ENCODE data around the gene GPR143.

DNA sequence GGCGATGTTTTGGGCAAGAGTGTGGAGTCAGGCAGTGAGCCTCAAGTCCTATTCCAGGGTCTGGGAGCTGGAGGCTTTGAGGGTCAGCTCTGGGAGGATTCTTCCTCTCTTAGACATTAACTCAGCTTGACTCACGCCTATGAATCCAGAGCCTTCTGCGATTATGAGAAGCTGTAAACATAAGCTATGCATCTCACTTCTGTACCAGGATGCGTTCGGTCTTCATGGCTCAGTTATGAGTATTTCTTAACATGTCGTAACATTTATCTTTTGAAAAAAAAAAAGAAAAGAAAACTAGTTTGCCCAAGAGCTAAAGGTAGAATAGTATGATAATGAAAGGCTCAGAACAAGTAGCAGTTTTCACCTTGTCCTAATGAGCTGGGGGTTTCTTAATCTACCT lies 25.2 kb upstream of the GPR143 start:
- no peak for TF ChIP-seq EZH2 (IDR thresholded peaks at IDR 0.05; ENCODE audit: insufficient read depth, poor library complexity, severe bottlenecking)
- TF ChIP-seq EZH2phosphoT487 (IDR thresholded peaks at IDR 0.05; ENCODE audit: insufficient read depth, low read depth): no peak

Data from GM23248 (cell line).